HL-60 (cell line): ENCODE data around the gene LIPI.
"Not testable (repeated sequence)": the region's sequence is repeated elsewhere in the genome, so short reads cannot be mapped to it uniquely, and the experiment has no call there.

ENCODE experiments used
- DNase-seq, 2 experiments: peaks; one replicate each; pipeline ENCODE4 v3.0.0-alpha.2; 2010 to 2020; ENCODE audit warnings: low read depth in 1 of 2, low spot score in 1 of 2
- H3K27ac ChIP-seq: fragments of 250-450 bp; sonication (Bioruptor Pico); replicated peaks from 2 replicates; pipeline ENCODE4 v1.5.1; 2020; ENCODE audit warnings: mild to moderate bottlenecking, moderate library complexity
- H3K27me3 ChIP-seq: fragments of 250-450 bp; sonication (Bioruptor Pico); 2 replicates; pipeline ENCODE4 v1.5.1; 2021; ENCODE audit warnings: mild to moderate bottlenecking, moderate library complexity; ENCODE audit not compliant: insufficient read depth, poor library complexity, severe bottlenecking
- H3K4me3 ChIP-seq: replicated peaks from 2 replicates; pipeline ENCODE4 v1.5.1; 2011; ENCODE audit warnings: mild to moderate bottlenecking, control low read depth, low read length; ENCODE audit not compliant: insufficient read depth
- CTCF ChIP-seq: IDR thresholded peaks from one replicate; pipeline ENCODE4 v1.5.1; 2011; ENCODE audit warnings: low read length, control low read depth, inconsistent platforms; ENCODE audit not compliant: insufficient read depth
- GABPA ChIP-seq: IDR thresholded peaks from 2 replicates; pipeline ENCODE4 v1.6.1; 2012; ENCODE audit warnings: low read depth
- POLR2AphosphoS5 ChIP-seq: IDR thresholded peaks from 2 replicates; pipeline ENCODE4 v1.6.1; 2012; ENCODE audit warnings: low read depth
- REST ChIP-seq: IDR thresholded peaks from 2 replicates; pipeline ENCODE4 v1.6.1; 2012; ENCODE audit warnings: low read depth; ENCODE audit not compliant: insufficient replicate concordance
- SPI1 ChIP-seq: IDR thresholded peaks from 2 replicates; pipeline ENCODE4 v1.6.1; 2012; ENCODE audit warnings: low read depth, mild to moderate bottlenecking, borderline replicate concordance

The LIPI gene

GRCh38 chr21:14115646-14116045 is 95.1 kb downstream of the LIPI start:
- Histone ChIP-seq H3K27me3 (no peaks in the 10 kb centered on the region), H3K4me3 (no peak overlapping the region), H3K27ac (no peak overlapping the region)
- TF ChIP-seq REST, result no peak
- TF ChIP-seq SPI1, result no peak
- no peak for TF ChIP-seq GABPA
- TF ChIP-seq POLR2AphosphoS5, result no peak
- no peak for TF ChIP-seq CTCF
- no peak for DNase-seq

- Histone ChIP-seq H3K27ac (no peak overlapping the region), H3K4me3 (no peak overlapping the region), H3K27me3 (no peaks in the 10 kb centered on the region)
- TF ChIP-seq SPI1 (no peak), REST (no peak), GABPA (no peak), POLR2AphosphoS5 (no peak), CTCF (no peak)
- no peak for DNase-seq
Measured at GRCh38 chr21:14114251-14114650, 96.5 kb downstream of the LIPI start.

GRCh38 chr21:14104564-14104963 is 106.2 kb downstream of the LIPI start:
- not testable (repeated sequence) for H3K4me3 ChIP-seq, DNase-seq, H3K27ac ChIP-seq, H3K27me3 ChIP-seq

- Histone ChIP-seq H3K27ac (no peak overlapping the region), H3K27me3 (no peaks in the 10 kb centered on the region), H3K4me3 (no peak overlapping the region)
- DNase-seq, result no peak
- TF ChIP-seq GABPA (no peak), SPI1 (no peak), REST (no peak), CTCF (no peak), POLR2AphosphoS5 (no peak)
Measured at GRCh38 chr21:14099570-14099969, 111.2 kb downstream of the LIPI start.
